GM19328 (cell line): Measurements from ENCODE around the gene BRWD1.

Source experiments
- ATAC-seq: cut with Tn5 transposase; IDR thresholded peaks from one replicate; pipeline ENCODE4 v1.9.1; 2021; ENCODE audit warnings: mild to moderate bottlenecking, moderate library complexity; ENCODE audit not compliant: unreplicated experiment

BRWD1 gene

GRCh38 chr21:39330001-39330400 lies 16.6 kb upstream of the BRWD1 start:
- no peak for ATAC-seq

GRCh38 chr21:39327727-39328126 lies 14.3 kb upstream of the BRWD1 start:
- ATAC-seq = no peak

- ATAC-seq = no peak
These were observed 13.3 kb upstream of the BRWD1 start for GRCh38 chr21:39326607-39327307.

- ATAC-seq = no peak
These were observed 12.0 kb upstream of the BRWD1 start for GRCh38 chr21:39325458-39325857.

- no peak for ATAC-seq
These were observed 8.0 kb upstream of the BRWD1 start for GRCh38 chr21:39321424-39321823.

DNA sequence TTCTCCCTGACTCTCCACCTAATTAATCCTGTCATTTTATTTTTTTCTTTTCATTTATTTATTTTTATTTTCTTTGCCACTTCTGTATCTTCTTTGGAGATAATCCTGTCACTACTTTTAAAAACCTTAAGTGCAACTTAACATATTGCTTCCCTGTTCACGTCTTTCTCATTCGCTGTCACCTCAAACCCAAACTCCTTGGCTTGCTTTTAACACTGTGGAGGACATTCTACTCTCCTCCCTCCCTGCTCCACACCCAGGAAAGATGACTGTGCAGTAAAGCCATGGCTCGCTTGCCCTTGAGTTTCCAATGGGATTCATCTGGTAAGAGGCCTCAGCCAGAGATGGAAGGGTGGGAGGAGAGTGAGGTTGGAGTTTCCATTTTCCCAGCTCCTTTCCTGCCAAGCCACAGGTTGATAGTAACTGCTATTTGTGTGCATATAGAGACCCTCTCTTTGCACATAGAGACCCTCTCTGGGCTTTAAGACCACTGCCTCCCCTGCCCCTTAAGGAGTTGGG lies 6.4 kb upstream of the BRWD1 start:
- ATAC-seq = no peak

- ATAC-seq = no peak
These were observed 5.9 kb upstream of the BRWD1 start for GRCh38 chr21:39319251-39319756.

- no peak for ATAC-seq
These were observed 4.9 kb upstream of the BRWD1 start for GRCh38 chr21:39318091-39318959.

- ATAC-seq = no peak
These were observed 4.0 kb upstream of the BRWD1 start for GRCh38 chr21:39317134-39318090.

- ATAC-seq = no peak
These were observed 3.3 kb upstream of the BRWD1 start for GRCh38 chr21:39316729-39317128.

DNA sequence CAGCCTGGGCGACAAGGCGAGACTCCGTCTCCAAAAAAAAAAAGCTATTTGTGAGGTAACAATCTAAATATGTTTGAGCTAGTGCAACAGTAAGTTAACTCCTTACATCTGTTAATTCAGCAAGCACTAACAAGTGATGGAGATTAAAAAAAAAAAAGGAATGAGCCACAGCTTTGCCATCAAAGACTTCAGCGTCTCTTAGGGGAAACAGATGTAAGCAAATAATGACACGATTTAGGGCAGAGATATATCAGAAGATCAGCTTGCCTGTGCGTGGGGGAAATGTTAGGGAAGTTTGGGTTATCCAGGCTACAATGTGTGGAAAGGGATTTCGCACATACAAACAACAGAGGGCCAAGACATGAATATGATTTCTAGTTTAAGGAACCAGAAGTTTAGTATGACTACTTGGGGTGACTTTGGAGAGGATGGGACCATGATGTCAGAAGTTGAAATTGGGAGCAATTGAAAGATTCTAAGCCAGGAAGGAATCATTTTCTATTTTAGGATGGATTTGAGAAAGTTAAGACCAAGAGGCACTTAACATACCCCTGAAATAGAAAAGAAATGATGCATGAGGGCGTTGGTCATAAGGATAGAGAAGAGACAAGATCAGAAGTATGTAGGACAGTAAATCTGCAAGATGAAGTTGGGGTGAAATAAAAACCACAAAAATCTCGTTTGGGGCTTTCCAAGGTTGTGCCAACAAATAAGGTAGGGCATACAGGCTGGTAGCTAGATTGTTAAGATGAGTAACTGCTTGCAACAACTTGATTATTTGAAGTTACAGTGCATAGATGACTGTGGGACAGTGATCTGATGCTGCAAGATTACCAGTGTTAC lies 2.4 kb upstream of the BRWD1 start:
- ATAC-seq = no peak

- peak; percentile 1 for ATAC-seq
These were observed 953 bp upstream of the BRWD1 start for GRCh38 chr21:39314143-39315027.

DNA sequence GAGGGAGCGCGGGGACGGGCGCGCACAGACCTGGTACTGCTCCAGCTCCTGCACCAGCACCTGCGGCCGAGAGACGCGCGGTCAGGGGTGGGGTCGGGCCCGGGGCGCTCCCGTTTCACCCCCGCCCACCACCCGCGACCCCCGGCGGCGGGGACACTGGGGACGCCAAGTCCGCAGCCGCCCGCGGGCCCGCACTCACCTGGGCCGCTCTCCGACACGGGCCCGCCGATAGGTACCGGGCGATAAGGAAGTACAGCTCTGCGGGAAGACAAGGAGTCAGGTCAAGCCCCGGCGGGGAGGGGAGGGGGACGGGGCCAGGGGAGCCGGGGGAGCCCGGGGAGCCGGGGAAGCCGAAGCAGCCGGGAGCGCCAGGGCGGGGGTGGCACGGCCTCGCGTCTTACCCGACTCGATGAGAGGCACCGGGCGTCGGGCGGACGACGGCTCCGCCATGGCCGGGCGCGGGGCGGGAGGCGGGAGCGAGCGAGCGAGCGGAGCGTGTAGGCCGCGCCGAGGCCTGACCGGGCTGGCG lies 326 bp downstream of the BRWD1 start:
- peak; percentile 5 for ATAC-seq

DNA sequence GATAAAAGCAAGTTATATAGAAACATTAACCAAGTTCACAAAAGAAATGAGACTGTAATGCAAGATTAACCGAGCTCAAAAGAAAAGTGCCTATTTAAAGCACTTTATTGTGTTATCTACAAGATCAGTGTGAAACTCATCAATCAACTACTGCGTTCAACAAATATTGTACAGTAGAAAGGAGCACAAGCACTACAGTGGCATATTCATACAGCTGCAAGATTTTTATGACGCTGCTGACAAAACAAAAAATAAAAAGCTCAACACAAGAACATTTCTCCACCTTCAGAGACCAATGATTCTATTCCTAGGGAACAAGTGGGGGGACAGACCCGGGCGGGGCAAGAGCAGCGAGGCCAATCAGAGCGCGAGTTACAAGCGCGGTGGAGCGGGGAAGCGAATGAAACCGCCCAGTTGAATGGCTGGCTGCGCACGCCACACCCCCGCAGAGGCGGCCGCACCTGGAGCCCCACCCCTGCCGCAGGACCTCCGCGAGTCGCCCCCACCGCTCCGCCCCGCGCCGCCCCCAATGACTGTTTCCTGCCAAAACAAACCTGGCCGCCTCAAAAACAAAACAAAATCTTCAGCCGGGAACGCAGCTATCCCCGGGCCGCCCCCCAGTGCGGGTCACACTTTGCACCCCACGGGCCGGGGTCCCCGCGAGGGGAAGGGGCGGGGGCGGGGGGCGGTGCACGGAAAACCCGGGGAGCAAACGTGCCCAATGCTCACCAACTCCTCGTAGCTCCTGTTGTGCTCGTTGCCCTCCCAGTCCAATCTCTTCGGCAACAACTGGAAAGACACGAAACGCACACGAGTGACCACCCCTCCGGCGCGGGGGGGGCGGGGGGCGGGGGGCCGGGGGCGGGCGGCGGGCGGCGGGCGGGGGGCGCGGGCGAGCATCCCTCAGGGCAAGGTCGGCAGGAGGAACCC lies 1.1 kb downstream of the BRWD1 start:
- peak; percentile 68 for ATAC-seq

DNA sequence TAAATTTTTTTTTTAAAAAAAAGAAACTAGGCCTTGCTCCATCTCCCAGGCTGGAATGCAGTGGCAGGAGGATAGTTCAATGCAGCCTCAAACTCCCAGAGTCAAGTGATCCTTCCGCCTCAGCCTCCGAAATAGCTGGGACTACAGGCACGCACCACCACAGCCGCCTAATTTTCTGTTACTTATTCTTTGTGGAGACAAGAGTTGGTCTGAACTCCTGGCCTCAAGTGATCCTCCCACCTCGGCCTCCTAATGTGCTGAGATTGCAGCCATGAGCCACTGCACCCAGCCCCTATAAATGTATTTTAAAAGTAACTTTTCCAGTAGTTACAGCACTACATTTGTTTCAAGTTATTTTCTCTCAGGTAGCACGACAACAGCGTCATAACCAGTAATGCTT lies 2.3 kb downstream of the BRWD1 start:
- ATAC-seq = no peak

DNA sequence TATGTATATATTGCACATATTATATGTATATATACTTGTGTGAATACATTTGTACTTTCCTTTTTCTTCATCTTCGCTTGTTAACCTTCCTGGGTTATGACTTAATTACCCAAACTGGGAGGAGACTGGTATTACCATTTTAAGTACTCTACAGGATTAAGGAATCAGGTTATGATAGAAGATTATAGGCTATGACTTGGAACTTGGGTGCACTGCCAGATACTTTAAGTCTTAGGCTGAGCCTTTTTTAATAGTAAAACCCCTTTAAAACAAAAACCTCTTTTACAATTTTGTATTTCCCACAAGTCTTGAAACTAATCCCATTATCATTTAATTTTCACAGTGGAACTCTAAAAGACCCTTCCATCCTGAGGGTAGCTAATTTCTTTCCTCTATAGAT lies 6.0 kb downstream of the BRWD1 start:
- ATAC-seq = no peak

- ATAC-seq = no peak
These were observed 12.8 kb downstream of the BRWD1 start for GRCh38 chr21:39300587-39300986.
